Testis (tissue), 3 donors: ENCODE measurements around the gene PRM1. TPM values are rescaled to one million over a fixed set of nuclear protein-coding genes. Genes with fewer than 3 reads are reported as not detected.

Source experiments
- DNase-seq: peaks from one replicate; pipeline ENCODE4 v3.0.0-alpha.2; 2019
- H3K27ac ChIP-seq, 2 donors: fragments of 200-600 bp; sonication (generic); one replicate each; pipeline ENCODE4 v1.5.1; 2019
- H3K27me3 ChIP-seq: fragments of 200-600 bp; sonication (generic); one replicate; pipeline ENCODE4 v1.5.1; 2019
- H3K36me3 ChIP-seq: fragments of 200-600 bp; sonication (generic); one replicate; pipeline ENCODE4 v1.5.1; 2017; ENCODE audit warnings: low read depth; ENCODE audit errors: missing control alignments
- H3K4me1 ChIP-seq: fragments of 200-600 bp; sonication (generic); one replicate; pipeline ENCODE4 v1.5.1; 2019
- H3K4me3 ChIP-seq, 2 donors: fragments of 200-600 bp; sonication (generic); one replicate each; pipeline ENCODE4 v1.5.1; 2017 to 2019
- H3K9me3 ChIP-seq: fragments of 200-600 bp; sonication (generic); one replicate; pipeline ENCODE4 v1.5.1; 2017
- POLR2A ChIP-seq: fragments of 450-650 bp; IDR thresholded peaks from one replicate; pipeline ENCODE4 v1.6.1; 2017; ENCODE audit warnings: antibody characterized with exemption, mild to moderate bottlenecking, moderate library complexity
- WGBS, 2 donors: methylation state at CpG; one replicate each; pipeline ENCODE4 v1.1.5; 2018; 5-methylcytosine and 5-hydroxymethylcytosine counted together
- intact Hi-C: fragments of 100-400 bp; cut with DNase I; formaldehyde crosslinking; loops from one replicate; pipeline ENCODE4 v1.15.1; 2023; ENCODE audit warnings: low total_unique reads
- polyA plus RNA-seq: library from polyadenylated mRNA; stranded (reverse); fragments of 350-450 nt; fragmentation: Illumina TruSeq; extraction: RNeasy Lipid Tissue Mini Kit (QIAGEN cat#74804); gene quantifications from one replicate; pipeline ENCODE4 v1.2.3, GENCODE V29; 2014; ENCODE audit warnings: low read depth, low replicate concordance; ENCODE audit not compliant: insufficient read depth
- total RNA-seq, 2 donors: library from RNA; depleted of rRNA; stranded (reverse); fragments of >200 nt; gene quantifications; one replicate each; pipeline ENCODE4 v1.2.3, GENCODE V29; 2016
- TF ChIP-seq, protein P1 (sequence below), 3 experiments: fragments of 450-650 bp in 2 of 3; fragments of 200-600 bp in 1 of 3; sonication (generic) in 1 of 3; IDR thresholded peaks; one replicate each; pipeline ENCODE4 v1.5.1; 2016 to 2019; ENCODE audit warnings: antibody characterized with exemption in 3 of 3, mild to moderate bottlenecking in 2 of 3, moderate library complexity in 1 of 3

The PRM1 gene
- total and polyA plus RNA-seq, 3 donors from 2014 or later: 7,819 to 32,936 (median 15,171) TPM

DNA sequence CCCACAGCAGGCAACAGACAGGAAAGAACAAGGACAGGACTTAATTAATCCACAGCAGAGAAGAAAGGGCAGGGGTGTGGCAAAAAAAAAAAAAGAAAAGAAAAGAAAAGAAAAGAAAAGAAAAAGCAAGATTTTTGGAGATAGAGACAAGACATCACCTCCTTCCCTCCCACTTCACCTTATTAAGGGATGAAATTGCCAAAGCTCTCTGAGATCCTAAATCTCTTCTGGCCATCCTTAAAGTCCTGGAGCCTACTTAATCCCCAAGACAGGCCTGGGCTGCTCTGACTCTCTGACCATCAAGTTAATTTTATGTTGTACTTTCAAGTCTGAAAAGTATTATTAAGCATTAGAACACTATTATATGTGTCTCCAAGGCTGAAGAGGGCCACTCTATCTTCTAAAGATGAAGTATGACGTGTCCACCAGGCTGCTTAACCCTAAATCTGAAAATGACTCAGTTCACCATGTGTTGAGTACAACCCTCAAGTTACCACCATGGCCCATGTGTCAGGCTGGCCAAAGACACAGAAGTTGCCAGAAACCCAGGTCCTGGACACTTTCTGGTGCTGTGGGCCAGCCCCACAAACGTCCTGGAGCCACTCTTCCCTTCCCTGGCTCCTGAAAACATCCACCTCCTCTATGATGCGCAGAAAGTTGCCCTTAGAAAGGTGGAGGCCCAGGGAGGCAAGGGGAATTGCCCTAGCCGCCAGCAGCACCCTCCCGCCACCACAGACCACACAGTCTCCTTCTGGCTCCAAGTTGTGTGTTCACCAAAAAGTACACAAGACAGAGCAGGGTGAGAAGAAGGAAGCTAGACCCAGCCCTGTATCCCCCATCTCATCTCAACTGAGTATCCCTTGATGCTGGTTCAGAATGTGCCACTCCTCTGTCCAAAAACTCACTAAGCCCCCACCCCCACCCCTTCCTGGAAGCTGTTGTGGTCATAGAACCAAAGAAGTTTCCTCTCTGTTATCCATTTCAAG, 27.8 kb downstream of the PRM1 start:
- intact Hi-C loops: no loop called here
- WGBS, 2 donors: 63 to 70% methylated on average over 5 of the region's 5 CpGs
- no peaks in the 10 kb centered on the region for H3K27me3 ChIP-seq
- no peaks in the 10 kb centered on the region for H3K36me3 ChIP-seq
- H3K4me3 ChIP-seq: peak overlapping the region; percentile 70 to 77
- no peaks in the 10 kb centered on the region for H3K9me3 ChIP-seq
- H3K4me1 ChIP-seq: peaks cover 9% of the 10 kb centered on the region
- no peak for DNase-seq
- peak overlapping the region; percentile 19 to 97 for H3K27ac ChIP-seq
- no peak for TF ChIP-seq POLR2A
- TF ChIP-seq, protein P1, sequence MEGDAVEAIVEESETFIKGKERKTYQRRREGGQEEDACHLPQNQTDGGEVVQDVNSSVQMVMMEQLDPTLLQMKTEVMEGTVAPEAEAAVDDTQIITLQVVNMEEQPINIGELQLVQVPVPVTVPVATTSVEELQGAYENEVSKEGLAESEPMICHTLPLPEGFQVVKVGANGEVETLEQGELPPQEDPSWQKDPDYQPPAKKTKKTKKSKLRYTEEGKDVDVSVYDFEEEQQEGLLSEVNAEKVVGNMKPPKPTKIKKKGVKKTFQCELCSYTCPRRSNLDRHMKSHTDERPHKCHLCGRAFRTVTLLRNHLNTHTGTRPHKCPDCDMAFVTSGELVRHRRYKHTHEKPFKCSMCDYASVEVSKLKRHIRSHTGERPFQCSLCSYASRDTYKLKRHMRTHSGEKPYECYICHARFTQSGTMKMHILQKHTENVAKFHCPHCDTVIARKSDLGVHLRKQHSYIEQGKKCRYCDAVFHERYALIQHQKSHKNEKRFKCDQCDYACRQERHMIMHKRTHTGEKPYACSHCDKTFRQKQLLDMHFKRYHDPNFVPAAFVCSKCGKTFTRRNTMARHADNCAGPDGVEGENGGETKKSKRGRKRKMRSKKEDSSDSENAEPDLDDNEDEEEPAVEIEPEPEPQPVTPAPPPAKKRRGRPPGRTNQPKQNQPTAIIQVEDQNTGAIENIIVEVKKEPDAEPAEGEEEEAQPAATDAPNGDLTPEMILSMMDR (IDR thresholded peaks at IDR 0.05): no peak

GRCh38 chr16:11252482-11252931, 28.6 kb downstream of the PRM1 start:
- WGBS, 2 donors: 90% methylated on average over 8 of the region's 8 CpGs
- Histone ChIP-seq H3K27ac (no peak overlapping the region), H3K36me3 (no peaks in the 10 kb centered on the region), H3K9me3 (no peaks in the 10 kb centered on the region), H3K4me3 (no peak overlapping the region), H3K27me3 (no peaks in the 10 kb centered on the region), H3K4me1 (peaks cover 9% of the 10 kb centered on the region)
- no peak for DNase-seq
- intact Hi-C loops: no loop called here
- TF ChIP-seq, protein P1 (IDR thresholded peaks at IDR 0.05): no peak
- no peak for TF ChIP-seq POLR2A

DNA sequence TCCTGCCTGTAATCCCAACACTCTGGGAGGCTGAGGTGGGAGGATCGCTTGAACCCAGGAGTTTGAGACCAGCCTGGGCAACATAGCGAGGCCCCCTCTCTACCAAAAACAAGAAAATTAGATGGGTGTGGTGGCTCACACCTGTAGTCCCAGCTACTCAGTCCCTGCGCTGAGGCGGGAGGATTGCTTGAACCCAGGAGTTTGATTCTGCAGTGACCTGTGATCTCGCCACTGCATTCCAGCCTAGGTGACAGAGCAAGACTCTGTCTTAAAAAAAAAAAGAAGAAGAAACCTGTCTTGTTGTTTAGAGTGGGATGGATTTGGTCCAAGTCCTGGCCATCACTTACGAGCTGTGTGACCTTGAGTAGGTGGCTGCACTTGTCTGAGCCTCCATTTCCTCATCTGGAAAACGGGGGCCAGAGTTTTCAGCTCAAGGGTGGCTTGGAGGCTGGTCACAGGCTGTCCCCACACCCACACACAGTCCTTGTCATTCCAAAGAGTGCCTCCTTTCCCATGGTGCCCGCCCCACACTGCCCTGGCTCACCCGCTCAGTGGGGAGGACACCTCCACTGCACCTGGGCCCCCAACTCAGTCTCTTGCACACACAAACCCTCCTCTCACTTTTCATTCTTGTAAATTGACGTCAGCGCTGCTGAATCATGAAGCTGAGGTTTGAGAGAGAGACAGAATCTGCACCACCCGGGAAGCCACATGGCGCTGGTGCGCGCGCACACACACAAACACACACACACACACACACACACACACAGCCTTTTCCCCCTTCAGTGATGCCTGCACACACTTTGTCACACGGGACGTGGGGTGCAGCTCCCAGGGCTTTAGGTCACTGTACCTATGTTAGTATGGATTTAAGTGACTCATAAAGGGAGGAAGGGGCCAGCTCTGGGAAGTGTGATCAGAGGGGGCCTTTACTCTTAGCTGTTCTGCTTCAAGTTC, 29.3 kb downstream of the PRM1 start:
- whole genome bisulfite sequencing, 2 donors: 77 to 84% methylated on average over 18 of the region's 18 CpGs
- no peak for DNase-seq
- intact Hi-C loops: no loop called here
- H3K27ac ChIP-seq: no peak overlapping the region
- H3K9me3 ChIP-seq: no peaks in the 10 kb centered on the region
- H3K27me3 ChIP-seq: no peaks in the 10 kb centered on the region
- TF ChIP-seq, protein P1 (IDR thresholded peaks at IDR 0.05): no peak
- no peak for TF ChIP-seq POLR2A
- H3K4me3 ChIP-seq: no peak overlapping the region
- peaks cover 2% of the 10 kb centered on the region for H3K4me1 ChIP-seq
- no peaks in the 10 kb centered on the region for H3K36me3 ChIP-seq

DNA sequence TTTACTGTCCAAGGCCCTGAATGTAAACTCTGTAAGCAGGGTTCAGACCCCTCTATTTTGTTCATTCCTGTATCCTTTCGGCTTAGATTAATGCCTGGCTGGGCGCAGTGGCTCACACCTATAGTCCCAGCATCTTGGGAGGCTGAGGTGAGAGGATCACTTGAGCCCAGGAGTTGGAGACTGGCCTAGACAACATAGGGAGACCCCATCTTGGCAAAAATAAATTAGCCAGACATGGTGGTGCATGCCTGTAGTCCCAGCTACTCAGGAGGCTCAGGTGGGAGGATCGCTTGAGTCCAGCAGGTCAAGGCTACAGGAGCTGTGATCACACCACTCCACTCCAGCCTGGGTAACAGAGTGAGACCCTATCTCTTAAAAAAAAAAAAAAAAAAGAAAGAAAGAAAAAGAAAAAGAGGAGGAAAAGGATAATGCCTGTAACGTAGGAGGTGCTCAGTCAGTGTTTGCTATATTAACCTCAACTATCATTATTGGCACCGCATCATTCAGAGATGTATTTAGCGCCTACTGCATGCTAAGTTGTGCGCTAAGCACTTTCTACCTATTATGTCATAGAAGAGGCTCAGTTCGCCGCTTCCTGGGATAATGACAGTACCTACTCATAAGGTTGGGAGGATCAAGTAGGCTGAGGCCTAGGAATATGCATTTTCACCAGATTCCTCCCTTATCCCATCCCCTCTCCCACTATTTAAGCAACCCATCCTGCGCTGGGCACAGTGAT, 30.2 kb downstream of the PRM1 start:
- no peaks in the 10 kb centered on the region for H3K9me3 ChIP-seq
- no peak overlapping the region for H3K4me3 ChIP-seq
- no peaks in the 10 kb centered on the region for H3K27me3 ChIP-seq
- WGBS, 2 donors: 85 to 90% methylated on average over 10 of the region's 10 CpGs
- peaks cover 2% of the 10 kb centered on the region for H3K4me1 ChIP-seq
- no peak for TF ChIP-seq POLR2A
- TF ChIP-seq, protein P1 (IDR thresholded peaks at IDR 0.05): no peak
- intact Hi-C loops: no loop called here
- H3K27ac ChIP-seq: no peak overlapping the region
- H3K36me3 ChIP-seq: no peaks in the 10 kb centered on the region
- no peak for DNase-seq
